Right cardiac atrium (tissue), 5 donors: ENCODE measurements around the gene KCNAB1. TPM values are rescaled to one million over a fixed set of nuclear protein-coding genes. Genes with fewer than 3 reads are reported as not detected.

ENCODE experiments used
- ATAC-seq, 2 donors: fragments of 200-7000 bp; cut with Tn5 transposase; one replicate each; pipeline versions ENCODE4 v1.8.0 to v1.9.1; 2020; ENCODE audit warnings: moderate library complexity in 2 of 2, mild to moderate bottlenecking in 1 of 2
- DNase-seq, 3 donors: peaks; one replicate each; pipeline ENCODE4 v3.0.0-alpha.2; 2020
- H3K27ac ChIP-seq: one replicate; pipeline ENCODE4 v1.5.1; 2013; ENCODE audit warnings: mild to moderate bottlenecking, low read length, control low read depth, moderate library complexity
- H3K27me3 ChIP-seq: one replicate; pipeline ENCODE4 v1.6.1; 2013; ENCODE audit not compliant: control insufficient read depth, insufficient read depth
- H3K4me1 ChIP-seq: one replicate; pipeline ENCODE4 v1.6.1; 2013; ENCODE audit warnings: low read length; ENCODE audit not compliant: control insufficient read depth, insufficient read depth
- H3K4me3 ChIP-seq: one replicate; pipeline ENCODE4 v1.5.1; 2013; ENCODE audit warnings: low read length, control low read depth
- H3K9me3 ChIP-seq: one replicate; pipeline ENCODE4 v1.6.1; 2013; ENCODE audit warnings: low read length; ENCODE audit not compliant: control insufficient read depth
- WGBS: extraction: QIAGEN DNeasy Blood & Tissue Kit; methylation state at CpG from one replicate; pipeline ENCODE4 v1.1.7; 2013; 5-methylcytosine and 5-hydroxymethylcytosine counted together
- intact Hi-C, 4 donors: fragments of 100-400 bp; cut with DNase I; formaldehyde crosslinking; loops; one replicate each; pipeline versions ENCODE4 v1.11.0 to v1.14.0; 2022 to 2023
- polyA plus RNA-seq: library from polyadenylated mRNA; stranded (reverse); fragments of 200-250 nt; gene quantifications from one replicate; pipeline ENCODE4 v1.2.3, GENCODE V29; 2013
- total RNA-seq, 4 donors: library from RNA; stranded (reverse); fragmentation: NEBNext Ultra II Directional; extraction: Animal tissue kit (Norgen Biotek cat#: 25700); gene quantifications; one replicate each; pipeline ENCODE4 v1.2.1, GENCODE V29; 2021
- donor health status: healthy with polysubstance abuse.
- donor health status: DM: no; HTN: yes; CAD: no.
- donor health status: DM: no; HTN: no; CAD: no.
- donor health status: DM: no; HTN: yes; CAD: no; lungs with severe emphysema.
- donor health status: DM: yes; HTN: yes; CAD: no.

Gene KCNAB1
- total and polyA plus RNA-seq, 5 donors = 1.1 to 3.7 (median 2.0) TPM

DNA sequence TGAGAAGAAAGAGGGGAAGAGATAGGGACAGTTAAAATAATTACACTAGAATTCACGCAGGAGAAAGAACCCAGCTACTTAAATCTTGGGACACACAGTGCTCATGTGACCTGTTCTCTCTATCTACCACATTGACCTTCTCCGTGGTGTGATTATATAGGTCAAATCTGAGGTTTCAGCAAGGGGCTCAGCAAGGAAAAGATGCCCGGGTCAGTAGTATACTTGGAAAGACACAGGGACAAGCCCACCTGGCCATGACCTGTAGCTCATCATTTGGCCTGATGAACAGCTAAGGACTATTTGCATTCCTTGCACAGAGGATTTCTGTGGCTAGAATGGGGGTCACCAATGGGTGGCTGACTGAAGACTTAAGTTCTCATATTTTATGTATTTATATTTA lies 362.6 kb downstream of the KCNAB1 start:
- DNase-seq = no peak
- Histone ChIP-seq H3K4me3 (no peak overlapping the region), H3K27ac (no peak overlapping the region), H3K4me1 (no peaks in the 10 kb centered on the region), H3K27me3 (no peaks in the 10 kb centered on the region), H3K9me3 (no peaks in the 10 kb centered on the region)
- WGBS = 90% methylated on average over 3 of the region's 3 CpGs
- intact Hi-C loops = no loop called here
- ATAC-seq = no peak

DNA sequence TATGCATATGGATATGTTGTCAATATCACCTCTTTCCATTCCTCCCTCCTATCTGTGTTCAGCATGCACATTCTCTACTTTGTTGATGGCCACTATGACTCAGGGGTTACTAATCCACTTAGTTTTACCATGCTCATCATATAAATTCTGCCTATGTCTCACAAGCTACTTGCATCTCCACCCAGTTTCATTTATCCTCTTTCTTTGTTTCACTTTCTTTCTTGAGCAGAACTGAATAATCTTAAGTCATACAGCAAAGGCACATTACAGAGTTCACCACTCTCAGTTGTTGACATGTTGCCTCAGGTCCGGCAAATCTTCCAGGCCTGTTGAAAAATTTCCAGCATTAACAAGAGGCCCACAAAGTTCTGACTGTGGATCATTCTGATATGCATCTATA lies 363.0 kb downstream of the KCNAB1 start:
- Histone ChIP-seq H3K4me1 (no peaks in the 10 kb centered on the region), H3K9me3 (no peaks in the 10 kb centered on the region), H3K27ac (no peak overlapping the region), H3K27me3 (no peaks in the 10 kb centered on the region), H3K4me3 (no peak overlapping the region)
- WGBS = 37% methylated on average over 1 of the region's 1 CpG
- intact Hi-C loops = no loop called here
- DNase-seq (no peak), ATAC-seq (peak; percentile 46 to 79)

DNA sequence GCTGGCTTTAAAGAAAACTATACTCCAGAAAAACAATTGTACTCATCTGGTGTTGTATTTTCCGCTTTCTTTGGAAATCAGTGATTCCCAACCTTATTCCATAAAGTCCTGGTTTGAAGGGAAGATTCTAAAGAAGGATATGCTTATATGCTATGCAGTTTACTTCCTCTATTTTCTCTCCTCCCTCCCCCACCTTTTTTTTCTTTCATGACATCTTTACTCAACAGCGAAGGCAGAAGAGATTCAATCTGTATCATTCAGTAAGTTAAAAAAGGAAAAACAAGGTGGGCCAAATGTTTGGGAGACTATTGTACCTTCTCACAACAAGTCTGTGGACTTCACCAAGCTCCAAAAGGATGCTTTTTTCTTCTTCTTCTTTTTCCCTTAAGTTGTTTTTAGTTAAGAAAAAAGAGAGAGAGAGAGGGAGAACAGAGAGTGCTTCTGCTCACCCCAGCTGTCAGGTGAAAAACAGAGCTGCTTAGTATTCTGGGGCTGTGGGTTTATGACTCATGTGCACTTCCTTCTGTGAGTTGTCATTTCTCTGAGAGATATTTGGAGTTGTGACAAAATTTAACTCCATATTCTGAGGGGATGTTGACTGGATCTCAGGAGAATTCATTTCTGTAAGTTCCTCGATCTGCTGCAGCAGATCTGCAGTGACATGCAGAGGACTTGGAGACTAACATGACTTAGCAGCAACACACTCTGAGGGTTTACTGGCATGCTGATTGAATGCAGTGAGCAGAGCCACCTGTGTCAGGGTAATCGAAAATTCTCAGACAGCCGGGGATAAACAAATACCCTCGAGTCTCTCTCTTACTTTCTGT lies 363.8 kb downstream of the KCNAB1 start:
- DNase-seq (no peak), ATAC-seq (peak in 1 of 2 donors; percentile 57)
- Histone ChIP-seq H3K9me3 (no peaks in the 10 kb centered on the region), H3K27me3 (no peaks in the 10 kb centered on the region), H3K4me3 (no peak overlapping the region), H3K27ac (no peak overlapping the region), H3K4me1 (no peaks in the 10 kb centered on the region)
- WGBS = 37% methylated on average over 6 of the region's 6 CpGs
- intact Hi-C loops = no loop called here

DNA sequence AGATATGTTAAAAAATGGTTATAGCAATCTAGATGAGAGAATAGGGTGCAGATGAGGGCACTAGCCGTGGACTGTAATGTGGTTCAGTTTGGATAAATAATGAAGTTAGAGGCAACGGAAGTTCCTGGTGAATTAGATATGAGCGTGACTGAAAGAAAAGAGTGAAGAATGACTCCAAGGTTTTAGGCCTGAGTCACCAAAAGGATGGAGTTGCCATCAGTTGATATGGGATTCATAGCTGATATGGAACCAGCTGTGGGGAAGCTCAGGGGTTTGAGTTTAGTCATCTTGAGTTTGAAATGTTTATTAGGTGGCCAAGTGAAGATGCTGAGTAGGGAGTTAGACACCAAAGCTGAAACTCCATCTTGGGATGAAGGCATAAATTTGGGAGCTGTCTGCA lies 368.4 kb downstream of the KCNAB1 start:
- 94% methylated on average over 3 of the region's 3 CpGs for WGBS
- Histone ChIP-seq H3K27me3 (no peaks in the 10 kb centered on the region), H3K27ac (no peak overlapping the region), H3K4me1 (no peaks in the 10 kb centered on the region), H3K4me3 (no peak overlapping the region), H3K9me3 (no peaks in the 10 kb centered on the region)
- no peak for DNase-seq
- intact Hi-C loops = no loop called here
- ATAC-seq = no peak

DNA sequence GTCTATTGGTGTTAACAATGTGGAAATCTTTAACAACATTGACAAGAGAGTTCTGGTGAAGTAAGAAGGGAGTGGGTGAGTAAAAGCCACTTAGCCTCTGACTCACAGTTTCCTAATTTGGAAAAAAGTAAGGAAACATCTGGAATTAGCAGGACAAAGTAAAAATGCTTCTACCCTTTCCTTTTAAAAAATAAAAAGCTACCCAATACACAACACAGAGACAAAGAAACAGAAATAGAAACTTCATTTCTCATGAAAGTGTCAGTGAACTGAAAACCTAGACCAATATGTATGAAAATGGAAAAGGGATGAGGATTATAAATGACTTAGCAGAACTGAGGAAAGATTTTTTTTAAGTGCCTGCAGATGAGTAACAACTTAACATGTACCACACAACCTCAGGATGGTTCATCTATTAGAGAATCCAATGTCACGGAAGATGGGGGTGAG lies 369.1 kb downstream of the KCNAB1 start:
- peak in 1 of 2 donors; percentile 47 for ATAC-seq

DNA sequence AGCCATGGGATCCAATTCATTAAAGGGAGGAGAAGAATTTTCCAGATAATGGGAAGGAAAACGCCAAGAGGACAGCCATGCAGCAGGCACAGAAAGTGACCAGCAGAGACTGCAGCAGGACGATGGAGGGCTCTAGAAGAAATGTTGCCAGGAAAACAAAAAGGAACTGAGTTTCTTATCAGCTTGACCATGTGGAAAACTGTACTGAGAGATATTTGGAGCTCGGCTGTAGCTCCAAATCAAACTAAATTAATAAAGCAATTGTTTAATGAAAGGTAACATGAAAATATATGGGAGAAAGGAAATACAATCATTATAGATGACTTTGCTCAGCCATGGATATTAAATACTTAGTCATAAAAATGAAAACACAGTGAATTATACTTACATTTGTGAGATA lies 370.8 kb downstream of the KCNAB1 start:
- intact Hi-C loops = no loop called here

More for the DNA sequence above, 369.1 kb downstream of the KCNAB1 start:
- DNase-seq = no peak
- H3K9me3 ChIP-seq = no peaks in the 10 kb centered on the region
- intact Hi-C loops = no loop called here
- H3K27me3 ChIP-seq = no peaks in the 10 kb centered on the region
- H3K4me3 ChIP-seq = no peak overlapping the region
- no peaks in the 10 kb centered on the region for H3K4me1 ChIP-seq
- 83% methylated on average over 1 of the region's 1 CpG for WGBS
- H3K27ac ChIP-seq = no peak overlapping the region

DNA sequence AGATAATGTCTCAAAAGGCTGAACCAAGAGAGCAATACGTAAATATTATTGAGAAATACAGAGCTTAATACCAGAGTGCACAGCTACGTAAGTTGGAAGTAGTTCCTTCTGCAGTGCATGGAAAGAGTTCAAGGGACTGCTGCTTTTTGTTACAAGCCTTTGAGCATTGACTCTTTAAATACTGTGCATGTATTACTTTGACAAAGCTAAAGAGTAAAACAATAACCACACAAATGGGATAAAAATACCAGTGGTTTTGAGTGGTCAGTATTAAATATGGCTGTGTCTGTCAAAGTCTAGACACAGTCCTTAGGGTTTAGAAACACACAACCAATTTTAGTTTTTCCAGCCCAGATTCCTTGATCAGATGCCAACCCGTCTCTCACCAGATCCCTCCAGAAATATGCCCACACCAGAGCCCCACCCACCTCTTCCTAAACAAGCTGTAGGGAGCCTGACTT lies 372.5 kb downstream of the KCNAB1 start:
- Histone ChIP-seq H3K4me1 (no peaks in the 10 kb centered on the region), H3K27me3 (no peaks in the 10 kb centered on the region), H3K27ac (no peak overlapping the region), H3K9me3 (no peaks in the 10 kb centered on the region), H3K4me3 (no peak overlapping the region)
- intact Hi-C loops = no loop called here
- DNase-seq (no peak), ATAC-seq (peak; percentile 36 to 48)
- WGBS = 56% methylated on average over 3 of the region's 3 CpGs

More for the DNA sequence above, 370.8 kb downstream of the KCNAB1 start:
- no peaks in the 10 kb centered on the region for H3K4me1 ChIP-seq
- no peak overlapping the region for H3K4me3 ChIP-seq
- 34% methylated on average over 3 of the region's 3 CpGs for WGBS
- no peak for ATAC-seq
- no peaks in the 10 kb centered on the region for H3K27me3 ChIP-seq
- no peak overlapping the region for H3K27ac ChIP-seq
- DNase-seq = no peak
- no peaks in the 10 kb centered on the region for H3K9me3 ChIP-seq

DNA sequence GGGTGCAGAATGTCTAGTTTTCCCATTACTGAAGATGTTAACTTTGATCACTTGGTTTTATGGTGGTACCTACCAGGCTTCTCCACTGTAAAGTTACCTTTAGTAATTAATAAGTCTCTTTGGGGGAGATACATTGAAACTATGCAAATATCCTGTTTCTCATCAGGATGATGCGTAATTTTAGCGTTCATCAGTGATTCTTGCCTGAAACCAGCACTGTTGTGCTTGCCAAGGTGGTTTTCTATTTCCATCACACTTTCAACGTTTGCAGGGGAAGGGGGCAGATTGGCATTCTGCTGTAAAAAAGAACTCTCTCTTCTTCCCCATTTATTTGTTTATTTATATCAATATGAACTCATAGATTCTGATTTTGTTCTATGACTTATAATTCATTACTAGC lies 373.5 kb downstream of the KCNAB1 start:
- intact Hi-C loops = no loop called here
- DNase-seq = no peak
- no peak for ATAC-seq
- H3K27ac ChIP-seq = no peak overlapping the region
- no peak overlapping the region for H3K4me3 ChIP-seq
- H3K9me3 ChIP-seq = no peaks in the 10 kb centered on the region
- 77% methylated on average over 3 of the region's 3 CpGs for WGBS
- no peaks in the 10 kb centered on the region for H3K27me3 ChIP-seq
- no peaks in the 10 kb centered on the region for H3K4me1 ChIP-seq

DNA sequence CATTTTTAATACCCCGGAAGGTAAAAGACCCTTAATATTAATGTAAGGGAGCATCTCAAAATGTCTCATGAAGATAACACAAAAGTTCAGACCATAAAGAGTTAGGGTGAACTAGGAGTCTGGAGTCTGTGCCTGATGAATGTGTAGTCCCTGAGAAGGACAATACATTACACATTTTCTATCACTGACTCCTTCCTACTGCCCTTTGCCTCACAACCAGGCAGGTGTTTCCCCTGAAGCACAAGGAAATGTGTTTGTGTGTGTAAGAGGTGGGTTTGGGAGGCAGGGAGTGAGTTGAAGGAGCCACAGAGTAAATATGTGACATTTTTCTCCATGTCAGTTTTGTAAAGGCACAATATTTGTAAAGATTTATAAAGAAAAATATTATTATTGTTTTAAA lies 375.4 kb downstream of the KCNAB1 start:
- Histone ChIP-seq H3K4me3 (no peak overlapping the region), H3K27ac (no peak overlapping the region), H3K4me1 (no peaks in the 10 kb centered on the region), H3K27me3 (no peaks in the 10 kb centered on the region), H3K9me3 (no peaks in the 10 kb centered on the region)
- intact Hi-C loops = no loop called here
- no peak for ATAC-seq
- WGBS = 96% methylated on average over 1 of the region's 1 CpG
- no peak for DNase-seq

DNA sequence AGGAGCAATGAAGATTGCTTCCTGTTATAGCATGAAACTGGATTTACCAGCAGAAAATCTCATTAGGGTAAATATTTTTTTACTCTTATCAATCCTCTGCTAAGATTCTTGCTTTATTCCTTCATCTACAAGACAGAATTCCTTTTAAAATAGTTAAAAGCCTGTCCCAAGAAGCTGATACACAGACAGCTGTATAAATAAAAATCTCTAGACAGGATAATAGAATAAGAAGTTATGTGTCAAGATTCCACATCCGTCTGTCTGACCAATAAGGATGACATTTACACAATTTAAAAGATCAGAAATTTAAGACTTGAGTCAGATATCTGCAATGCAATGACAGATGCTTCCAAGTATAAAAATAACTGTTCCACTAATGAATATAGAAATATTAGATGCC lies 376.9 kb downstream of the KCNAB1 start:
- intact Hi-C loops = no loop called here
- WGBS = 46% methylated on average over 1 of the region's 1 CpG

DNA sequence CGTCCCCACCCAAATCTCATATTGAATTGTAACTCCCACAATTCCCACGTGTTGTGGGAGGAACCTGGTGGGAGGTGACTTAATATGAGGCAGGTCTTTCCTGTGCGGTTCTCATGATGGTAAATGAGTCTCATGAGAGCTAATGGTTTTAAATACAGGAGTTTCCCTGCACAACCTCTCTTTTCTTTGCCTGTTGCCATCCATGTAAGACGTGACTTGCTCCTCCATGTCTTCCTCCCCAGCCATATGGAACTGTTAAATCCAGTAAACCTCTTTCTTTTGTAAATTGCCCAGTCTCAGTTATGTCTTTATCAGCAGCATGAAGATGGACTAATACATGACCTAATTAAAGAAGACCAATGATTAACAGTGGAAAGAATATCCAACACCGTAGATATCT lies 377.9 kb downstream of the KCNAB1 start:
- no peaks in the 10 kb centered on the region for H3K27me3 ChIP-seq
- ATAC-seq = no peak
- no peak for DNase-seq
- 91% methylated on average over 5 of the region's 5 CpGs for WGBS
- no peaks in the 10 kb centered on the region for H3K4me1 ChIP-seq
- no peak overlapping the region for H3K4me3 ChIP-seq
- H3K9me3 ChIP-seq = no peaks in the 10 kb centered on the region
- H3K27ac ChIP-seq = no peak overlapping the region
- intact Hi-C loops = no loop called here

More for the DNA sequence above, 376.9 kb downstream of the KCNAB1 start:
- no peaks in the 10 kb centered on the region for H3K9me3 ChIP-seq
- H3K27ac ChIP-seq = no peak overlapping the region
- no peaks in the 10 kb centered on the region for H3K27me3 ChIP-seq
- H3K4me1 ChIP-seq = no peaks in the 10 kb centered on the region
- ATAC-seq = no peak
- H3K4me3 ChIP-seq = no peak overlapping the region
- DNase-seq = no peak
